SK-N-SH (cell line): ENCODE data around the gene HEXIM1. TPM values are rescaled to one million over a fixed set of nuclear protein-coding genes. Genes with fewer than 3 reads are reported as not detected.

ENCODE experiments used
- CTCF ChIA-PET: fragments of 300-600, 350-600 bp; formaldehyde crosslinking; extraction: SDS; loops from one replicate; lab custom pipeline; 2021; lab: Yijun Ruan, JAX
- POLR2A ChIA-PET: fragments of 350-600 bp; sonication (Branson Sonifier 250); formaldehyde crosslinking; extraction: SDS; loops from one replicate; lab custom pipeline; 2020; ENCODE audit warnings: antibody characterized with exemption, inconsistent platforms; lab: Yijun Ruan, JAX
- DNase-seq: peaks from one replicate; pipeline ENCODE4 v3.0.0; 2012
- H2AFZ ChIP-seq: fragments of 200-600 bp; sonication (generic); 2 replicates; pipeline ENCODE4 v1.8.1; 2016; ENCODE audit warnings: antibody characterized with exemption, mild to moderate bottlenecking, low read depth
- H3F3A ChIP-seq: fragments of 200-600 bp; sonication (generic); replicated peaks from 2 replicates; pipeline ENCODE3; 2016; ENCODE audit warnings: antibody characterized with exemption, mild to moderate bottlenecking; ENCODE audit not compliant: insufficient read depth
- H3K27ac ChIP-seq, 2 experiments: fragments of 200-500 bp in 1 of 2; fragments of 200-600 bp in 1 of 2; sonication (Bioruptor generic) in 1 of 2; sonication (generic), shearing (Covaris generic) in 1 of 2; 2 replicates each; pipeline versions ENCODE4 v1.5.1 to v1.6.1; 2014 to 2016; ENCODE audit warnings: low read depth in 2 of 2, inconsistent platforms in 1 of 2, low read length in 1 of 2, mild to moderate bottlenecking in 1 of 2, mixed read lengths in 1 of 2
- H3K27me3 ChIP-seq: fragments of 200-600 bp; sonication (generic), shearing (Covaris generic); 2 replicates; pipeline ENCODE4 v1.6.1; 2016; ENCODE audit warnings: mixed run types; ENCODE audit not compliant: insufficient read depth
- H3K36me3 ChIP-seq, 2 experiments: fragments of 200-500 bp in 1 of 2; fragments of 200-600 bp in 1 of 2; sonication (Bioruptor generic) in 1 of 2; sonication (generic) in 1 of 2; replicated peaks in 1 of 2; 2 replicates each; pipeline versions ENCODE3 to v1.5.1; 2014 to 2016; ENCODE audit warnings: low read length in 1 of 2, mild to moderate bottlenecking in 1 of 2; ENCODE audit not compliant: insufficient read depth in 2 of 2, control insufficient read depth in 1 of 2
- H3K4me1 ChIP-seq, 2 experiments: fragments of 200-500 bp in 1 of 2; fragments of 200-600 bp in 1 of 2; sonication (Bioruptor generic) in 1 of 2; sonication (generic), shearing (Covaris generic) in 1 of 2; 2 replicates each; pipeline versions ENCODE4 v1.5.1 to v1.6.1; 2014 to 2016; ENCODE audit warnings: low read depth in 1 of 2, low read length in 1 of 2, mixed run types in 1 of 2; ENCODE audit not compliant: insufficient read depth in 2 of 2, control insufficient read depth in 1 of 2
- H3K4me2 ChIP-seq: fragments of 200-600 bp; sonication (generic), shearing (Covaris generic); 2 replicates; pipeline ENCODE4 v1.6.1; 2017; ENCODE audit warnings: mixed run types
- H3K4me3 ChIP-seq, 2 experiments: fragments of 200-500 bp in 1 of 2; fragments of 200-600 bp in 1 of 2; sonication (Bioruptor generic) in 1 of 2; sonication (generic), shearing (Covaris generic) in 1 of 2; 2 replicates each; pipeline versions ENCODE4 v1.5.1 to v1.8.1; 2014 to 2016; ENCODE audit warnings: low read depth in 2 of 2, inconsistent platforms in 1 of 2, low read length in 1 of 2, mild to moderate bottlenecking in 1 of 2, mixed read lengths in 1 of 2, moderate library complexity in 1 of 2
- H3K79me2 ChIP-seq: fragments of 200-600 bp; sonication (generic); 2 replicates; pipeline ENCODE4 v1.8.1; 2017; ENCODE audit warnings: mild to moderate bottlenecking; ENCODE audit not compliant: insufficient read depth
- H3K9ac ChIP-seq: fragments of 200-600 bp; sonication (generic); 2 replicates; pipeline ENCODE4 v1.6.1; 2017; ENCODE audit warnings: mixed run types
- H3K9me2 ChIP-seq: fragments of 200-600 bp; sonication (generic); 2 replicates; pipeline ENCODE4 v1.6.1; 2017; ENCODE audit warnings: mixed run types
- H3K9me3 ChIP-seq: fragments of 200-600 bp; sonication (generic); 2 replicates; pipeline ENCODE4 v1.6.1; 2017; ENCODE audit warnings: mixed run types, mild to moderate bottlenecking, moderate library complexity
- H4K20me1 ChIP-seq: fragments of 200-600 bp; sonication (generic); 2 replicates; pipeline ENCODE4 v1.6.1; 2017; ENCODE audit warnings: mild to moderate bottlenecking, mixed run types; ENCODE audit not compliant: insufficient read depth
- ELF1 ChIP-seq: IDR thresholded peaks from 2 replicates; pipeline ENCODE4 v1.4.0; 2012
- EP300 ChIP-seq, 2 experiments: IDR thresholded peaks; 2 replicates each; pipeline versions ENCODE4 v1.4.0 to v1.6.1; 2012; ENCODE audit warnings: borderline replicate concordance in 1 of 2, low read depth in 1 of 2, low read length in 1 of 2
- GABPA ChIP-seq: IDR thresholded peaks from 2 replicates; pipeline ENCODE4 v1.4.0; 2012; ENCODE audit warnings: low read depth, mild to moderate bottlenecking
- JUND ChIP-seq: IDR thresholded peaks from 2 replicates; pipeline ENCODE4 v1.4.0; 2012
- NRF1 ChIP-seq: IDR thresholded peaks from 2 replicates; pipeline ENCODE4 v1.6.1; 2012; ENCODE audit warnings: low read depth, mild to moderate bottlenecking, low read length
- POLR2AphosphoS5 ChIP-seq: IDR thresholded peaks from 2 replicates; pipeline ENCODE4 v1.6.1; 2012; ENCODE audit warnings: low read depth, low read length
- RAD21 ChIP-seq: IDR thresholded peaks from 2 replicates; pipeline ENCODE4 v1.6.1; 2012; ENCODE audit warnings: mild to moderate bottlenecking, low read length
- RCOR1 ChIP-seq: fragments of 150-350 bp; IDR thresholded peaks from 2 replicates; pipeline ENCODE4 v1.6.1; 2017; ENCODE audit warnings: antibody characterized with exemption, low read length
- RXRA ChIP-seq: IDR thresholded peaks from 2 replicates; pipeline ENCODE4 v1.4.0; 2012; ENCODE audit warnings: low read depth, mild to moderate bottlenecking, borderline replicate concordance
- SMC3 ChIP-seq: IDR thresholded peaks from 2 replicates; pipeline ENCODE4 v1.6.1; 2012; ENCODE audit warnings: low read depth, low read length, improper control_type of control experiment
- TAF1 ChIP-seq: IDR thresholded peaks from 2 replicates; pipeline ENCODE4 v1.6.1; 2012; ENCODE audit warnings: low read depth, mild to moderate bottlenecking, low read length, moderate library complexity, borderline replicate concordance
- USF1 ChIP-seq: IDR thresholded peaks from 2 replicates; pipeline ENCODE4 v1.4.0; 2012; ENCODE audit warnings: low read depth, borderline replicate concordance
- YY1 ChIP-seq: IDR thresholded peaks from 2 replicates; pipeline ENCODE4 v1.4.0; 2012; ENCODE audit warnings: low read depth, mild to moderate bottlenecking
- ZBTB33 ChIP-seq: IDR thresholded peaks from 2 replicates; pipeline ENCODE4 v1.4.0; 2012; ENCODE audit warnings: low read depth, borderline replicate concordance
- WGBS: methylation state at CpG from one replicate; pipeline ENCODE4 v1.1.6; 2017; ENCODE audit warnings: low lambda C conversion rate; 5-methylcytosine and 5-hydroxymethylcytosine counted together
- polyA plus RNA-seq, 3 experiments: library from polyadenylated mRNA; depleted of rRNA; stranded (reverse); fragments of >200 nt; gene quantifications; 2 replicates each; pipeline ENCODE4 v1.2.3, GENCODE V29; 2012

The HEXIM1 gene
- polyA plus RNA-seq, 1 of the 3 experiments (the other 2 are of a cell fraction): 20.7 TPM

- peaks cover 29 to 34% of the 10 kb centered on the region in 2 experiments; a peak in 3 of 4 replicates for H3K4me1 ChIP-seq
- CTCF ChIA-PET: interaction anchor here (1.6 to 5.0 kb wide), 2 partner anchors 19 to 34 kb away, joined by 6 to 54 read pairs; partner anchors contain the start of gene HEXIM1
- no peaks in the 10 kb centered on the region for H3K79me2 ChIP-seq
- no peak overlapping the region for H3K9ac ChIP-seq
- no peaks in the 10 kb centered on the region for H3K9me2 ChIP-seq
- no peaks in the 10 kb centered on the region for H4K20me1 ChIP-seq
- no peaks in the 10 kb centered on the region for H3K27me3 ChIP-seq
- WGBS: 97% methylated on average over 34 of the region's 43 CpGs
- no peak for DNase-seq
- H3F3A ChIP-seq: peaks cover 21% of the 10 kb centered on the region
- H3K4me2 ChIP-seq: no peak overlapping the region
- TF ChIP-seq RXRA (no peak), GABPA (no peak), EP300 (IDR thresholded peaks at IDR 0.05; ENCODE audit: borderline replicate concordance in 1 of 2, low read depth in 1 of 2, low read length in 1 of 2) (no peak), JUND (no peak), SMC3 (no peak), ELF1 (no peak), RCOR1 (no peak), POLR2AphosphoS5 (no peak), ZBTB33 (no peak), TAF1 (no peak), NRF1 (no peak), RAD21 (no peak), YY1 (no peak), USF1 (no peak)
- TF ChIP-seq, all 33 proteins: peak for 0
- H3K36me3 ChIP-seq: no peaks in the 10 kb centered on the region
- POLR2A ChIA-PET: interaction anchor here (1.2 kb wide), 1 partner anchor 20 kb away, joined by 4 read pairs; the partner anchor contains the start of gene HEXIM1
- H3K4me3 ChIP-seq: no peak overlapping the region
- H3K27ac ChIP-seq: no peak overlapping the region
- H3K9me3 ChIP-seq: no peaks in the 10 kb centered on the region
- no peak overlapping the region for H2AFZ ChIP-seq
Observed at GRCh38 chr17:45168991-45169752, 20.9 kb downstream of the HEXIM1 start.
